ENCODE data around the gene PACSIN1. TPM values are rescaled to one million over a fixed set of nuclear protein-coding genes. Genes with fewer than 3 reads are reported as not detected.

PACSIN1 gene
- total and polyA plus RNA-seq, 2 of the 4 experiments (the other 2 are of a cell fraction): 0.02 TPM; not detected in 1

DNA sequence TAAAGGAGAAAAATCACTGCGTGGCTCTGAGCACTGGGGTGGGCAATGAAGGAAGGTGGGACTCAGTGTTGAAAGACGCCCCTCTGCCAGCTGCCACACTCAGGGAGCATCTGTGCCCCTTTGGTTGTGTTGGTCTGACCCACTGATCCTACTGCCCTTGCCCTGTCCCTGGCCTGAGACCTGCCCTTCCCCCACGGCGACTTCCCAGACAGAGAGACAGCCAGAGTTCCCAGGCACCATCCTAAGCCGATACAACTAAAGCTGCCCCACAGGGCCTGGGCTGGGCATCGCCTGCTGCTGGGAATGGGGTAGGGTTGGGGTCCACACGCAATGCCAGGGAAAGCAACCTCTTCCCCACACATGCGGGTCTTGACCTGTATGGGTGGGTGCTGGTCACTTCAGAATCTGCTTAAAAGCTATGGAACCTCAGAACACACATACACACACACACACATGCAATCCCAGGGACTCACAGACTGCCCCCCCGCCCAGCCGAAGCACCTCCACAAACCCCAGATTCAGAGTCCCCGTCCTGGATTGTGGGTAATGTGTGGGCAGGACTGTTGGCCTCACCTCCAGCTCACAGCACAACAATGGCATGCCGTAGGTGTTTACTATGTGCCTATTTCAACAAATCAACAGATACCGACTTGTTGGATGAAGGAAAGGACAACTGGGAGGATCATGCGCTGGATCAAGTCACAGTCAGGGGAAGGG is 101.1 kb downstream of the PACSIN1 start:
- WGBS, 2 experiments (ENCODE audit: extremely low coverage in 2 of 2, insufficient read length in 1 of 2): 60% methylated on average over 1 of the region's 14 CpGs; no CpG with 5 or more reads in 1 of the 2 experiments
- H2AFZ ChIP-seq (replicated peaks; ENCODE audit: low read length, poor library complexity): peak overlapping the region; percentile 15
- no peak overlapping the region for H4K91ac ChIP-seq (ENCODE audit: insufficient read depth, low read depth, low read length)
- no peak overlapping the region for H2AK9ac ChIP-seq (replicated peaks; ENCODE audit: low read depth, low read length, poor library complexity)
- TF ChIP-seq ELK1 (IDR thresholded peaks at IDR 0.05; ENCODE audit: borderline replicate concordance, low read depth, low read length) (no peak), RFX5 (IDR thresholded peaks at IDR 0.05; ENCODE audit: low read depth, low read length) (no peak), POLR2A (IDR thresholded peaks at IDR 0.05; ENCODE audit: low read depth, low read length) (no peak), CEBPB (IDR thresholded peaks at IDR 0.05; ENCODE audit: low read depth, low read length) (no peak), SMC3 (IDR thresholded peaks at IDR 0.05; ENCODE audit: low read depth, low read length) (no peak), MAFK (IDR thresholded peaks at IDR 0.05; ENCODE audit: low read depth, low read length) (no peak), MXI1 (IDR thresholded peaks at IDR 0.05; ENCODE audit: borderline replicate concordance, low read depth, low read length) (no peak), CHD1 (IDR thresholded peaks at IDR 0.05; ENCODE audit: low read depth, low read length) (no peak), MAZ (IDR thresholded peaks at IDR 0.05; ENCODE audit: borderline replicate concordance, low read depth, low read length) (no peak), RAD21 (IDR thresholded peaks at IDR 0.05; ENCODE audit: low read length) (no peak), RCOR1 (IDR thresholded peaks at IDR 0.05; ENCODE audit: insufficient replicate concordance, low read length) (no peak), FOS (IDR thresholded peaks at IDR 0.05; ENCODE audit: low read depth, low read length) (no peak), BHLHE40 (IDR thresholded peaks at IDR 0.05; ENCODE audit: low read depth, low read length) (no peak), NFE2L2 (IDR thresholded peaks at IDR 0.05; ENCODE audit: low read depth, low read length) (no peak), CTCF (conservative IDR thresholded peaks at IDR 0.05; ENCODE audit: low read depth, low read length) (no peak)
- TF ChIP-seq, protein P1, sequence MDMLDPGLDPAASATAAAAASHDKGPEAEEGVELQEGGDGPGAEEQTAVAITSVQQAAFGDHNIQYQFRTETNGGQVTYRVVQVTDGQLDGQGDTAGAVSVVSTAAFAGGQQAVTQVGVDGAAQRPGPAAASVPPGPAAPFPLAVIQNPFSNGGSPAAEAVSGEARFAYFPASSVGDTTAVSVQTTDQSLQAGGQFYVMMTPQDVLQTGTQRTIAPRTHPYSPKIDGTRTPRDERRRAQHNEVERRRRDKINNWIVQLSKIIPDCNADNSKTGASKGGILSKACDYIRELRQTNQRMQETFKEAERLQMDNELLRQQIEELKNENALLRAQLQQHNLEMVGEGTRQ (IDR thresholded peaks at IDR 0.05; ENCODE audit: low read depth, low read length): no peak
- ChIA-PET POLR2A (ENCODE audit: unreplicated experiment) (no interaction called here), CTCF (interaction anchor here (1.0 kb wide), 1 partner anchor 14 kb away, joined by 3 read pairs; no protein-coding TSS in a partner anchor)
- no peak overlapping the region for H2BK5ac ChIP-seq (ENCODE audit: low read depth, low read length, poor library complexity, severe bottlenecking)
- intact Hi-C loops (cut with micrococcal nuclease): no loop called here
- ATAC-seq (ENCODE audit: low read depth): no peak
- H3K9me3 ChIP-seq (ENCODE audit: control insufficient read depth, insufficient read depth, low read length): no peaks in the 10 kb centered on the region
- H3K27me3 ChIP-seq (ENCODE audit: control insufficient read depth, insufficient read depth, low read length): peaks cover 2% of the 10 kb centered on the region; the same call in 1 of the 2 replicates
- no peak for DNase-seq
- H3K79me1 ChIP-seq (ENCODE audit: low read depth in 1 of 2, low read length in 2 of 2): no peaks in the 10 kb centered on the region
- H3K9ac ChIP-seq (ENCODE audit: low read depth, low read length): no peak overlapping the region
- no peak overlapping the region for H3K4me3 ChIP-seq (ENCODE audit: insufficient read depth, low read depth, low read length)
- no TSS peak for BruUV-seq (replicated peaks)
- H4K8ac ChIP-seq (ENCODE audit: low read depth in 2 of 2, low read length in 2 of 2): no peak overlapping the region
- no peak overlapping the region for H2BK120ac ChIP-seq (ENCODE audit: low read depth, low read length)
- no peak overlapping the region for H2BK15ac ChIP-seq (ENCODE audit: low read depth, low read length)
- no peak overlapping the region for H2AK5ac ChIP-seq (ENCODE audit: low read depth, low read length)
- no peak overlapping the region for H3K56ac ChIP-seq (ENCODE audit: extremely low read depth, insufficient read depth, low read length)
- no peak overlapping the region for H3K4me2 ChIP-seq (ENCODE audit: low read depth, low read length)
- in situ Hi-C loops (cut with MboI; ENCODE audit: low sequenced_read_pairs): no loop called here
- H2BK20ac ChIP-seq (ENCODE audit: low read depth, low read length): no peak overlapping the region
- H4K20me1 ChIP-seq (ENCODE audit: insufficient read depth, low read length): no peaks in the 10 kb centered on the region
- no peak overlapping the region for H3K23ac ChIP-seq (ENCODE audit: low read depth, low read length)
- H3K4ac ChIP-seq (ENCODE audit: low read depth, low read length): no peak overlapping the region
- H4K5ac ChIP-seq (ENCODE audit: low read depth, low read length): no peak overlapping the region
- H3K9me1 ChIP-seq (ENCODE audit: insufficient read depth, low read length): no peaks in the 10 kb centered on the region
- no peak overlapping the region for H3K18ac ChIP-seq (ENCODE audit: low read depth, low read length)
- no peak overlapping the region for H3K14ac ChIP-seq (replicated peaks; ENCODE audit: low read depth, low read length)
- no peaks in the 10 kb centered on the region for H3K4me1 ChIP-seq (ENCODE audit: control insufficient read depth, insufficient read depth, low read length)
- dilution Hi-C loops (cut with HindIII; ENCODE audit: low sequenced_read_pairs, unreplicated experiment): no loop called here
- no peaks in the 10 kb centered on the region for H3K36me3 ChIP-seq (ENCODE audit: control insufficient read depth, insufficient read depth, low read length)
- no peak overlapping the region for H3K27ac ChIP-seq (ENCODE audit: insufficient read depth, low read length)
